HG03159 (cell line): ENCODE measurements around the gene PISD.

ENCODE experiments used
- ATAC-seq: cut with Tn5 transposase; IDR thresholded peaks from one replicate; pipeline ENCODE4 v1.9.1; 2021; ENCODE audit warnings: mild to moderate bottlenecking, moderate library complexity; ENCODE audit not compliant: unreplicated experiment

The PISD gene

DNA sequence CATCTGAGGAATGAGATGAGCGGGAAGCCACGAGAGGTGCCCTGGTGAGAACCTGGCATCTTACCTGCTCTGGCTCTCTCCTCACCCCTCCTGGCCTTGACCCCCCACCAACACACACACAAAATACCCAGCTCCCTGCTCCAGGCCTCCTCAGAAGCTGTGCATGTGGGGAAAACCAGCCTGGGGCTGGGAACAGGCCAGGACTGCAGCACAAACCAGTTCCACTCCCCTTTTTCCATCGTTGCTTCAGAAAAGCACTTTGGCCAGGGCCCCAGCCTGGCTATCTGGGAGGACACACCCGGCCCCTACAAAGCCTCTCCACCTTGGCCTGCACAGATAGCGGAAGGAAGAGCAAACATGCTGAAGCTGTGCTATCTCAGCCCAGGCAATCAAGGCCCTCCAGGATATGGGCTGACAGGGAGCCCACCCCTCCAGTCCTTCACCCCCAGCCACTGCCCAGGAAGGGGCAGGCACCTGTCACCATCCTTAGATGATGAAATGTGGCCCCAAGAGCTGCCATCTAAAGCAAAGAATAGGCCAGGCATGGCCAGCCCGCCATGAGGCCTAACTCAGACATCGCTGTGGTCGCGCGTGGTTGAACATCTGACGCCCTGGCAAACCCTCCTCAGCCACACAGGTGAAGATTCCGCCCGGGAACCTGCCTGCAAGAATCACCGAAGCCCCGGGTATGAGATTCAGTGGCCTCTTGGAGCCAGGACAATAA is 35.4 kb downstream of the PISD start:
- no peak for ATAC-seq

DNA sequence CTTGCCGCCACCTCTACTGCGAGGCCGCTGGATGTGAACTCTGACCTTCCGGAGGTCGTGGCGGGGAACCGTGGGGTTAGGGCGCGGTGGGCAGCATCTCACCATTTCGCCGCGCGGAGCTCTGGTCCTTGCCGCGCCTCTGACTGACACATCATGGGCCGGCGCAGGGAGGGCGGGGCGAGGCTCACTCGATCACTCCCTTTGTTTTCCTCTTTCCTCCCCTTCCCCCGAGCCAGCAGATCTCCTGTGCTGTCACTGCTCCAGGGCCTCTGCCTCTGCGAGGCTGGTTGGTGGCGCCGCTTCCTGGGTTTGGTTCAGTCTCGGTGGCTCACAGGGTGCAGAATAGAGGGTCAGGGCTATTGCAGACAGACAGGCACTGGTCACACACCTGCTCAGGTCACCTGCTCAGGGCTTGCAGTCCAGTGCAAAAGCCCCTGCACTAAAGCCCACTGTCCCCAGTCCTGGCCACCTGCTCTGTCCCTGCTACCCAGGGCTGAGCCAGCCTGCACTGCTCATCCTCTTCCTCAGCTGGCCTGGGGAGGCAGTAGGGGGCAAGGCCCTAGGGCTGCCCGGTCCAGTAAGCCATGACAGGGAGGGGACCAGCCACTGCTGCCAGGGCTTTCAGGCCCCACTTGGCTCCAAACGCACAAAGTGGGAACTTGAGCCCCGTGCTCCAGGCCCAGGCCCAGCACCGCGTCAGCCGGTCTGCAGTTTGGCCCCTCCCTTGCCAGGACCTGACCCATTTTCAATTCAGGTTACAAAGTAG is 36.2 kb downstream of the PISD start:
- no peak for ATAC-seq

DNA sequence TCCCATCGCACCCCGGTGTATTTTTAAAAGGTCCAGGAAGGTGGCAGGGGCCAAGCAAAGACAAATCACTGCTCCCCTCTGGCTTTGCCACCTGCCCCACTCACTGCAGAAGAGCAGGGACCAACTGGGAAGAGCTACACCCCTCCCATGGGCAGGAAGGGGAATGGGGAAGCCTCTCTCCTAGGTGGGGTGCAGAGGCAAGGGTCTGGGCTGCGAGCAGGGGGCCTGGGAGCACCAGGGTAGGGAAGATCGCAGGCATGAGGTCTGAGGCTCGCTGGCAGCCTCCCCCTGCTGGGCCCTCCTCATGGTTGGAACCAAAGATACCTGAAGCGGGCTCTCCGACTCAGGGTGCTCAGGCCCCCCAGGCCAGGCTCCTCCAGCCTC is 36.8 kb downstream of the PISD start:
- ATAC-seq: no peak

DNA sequence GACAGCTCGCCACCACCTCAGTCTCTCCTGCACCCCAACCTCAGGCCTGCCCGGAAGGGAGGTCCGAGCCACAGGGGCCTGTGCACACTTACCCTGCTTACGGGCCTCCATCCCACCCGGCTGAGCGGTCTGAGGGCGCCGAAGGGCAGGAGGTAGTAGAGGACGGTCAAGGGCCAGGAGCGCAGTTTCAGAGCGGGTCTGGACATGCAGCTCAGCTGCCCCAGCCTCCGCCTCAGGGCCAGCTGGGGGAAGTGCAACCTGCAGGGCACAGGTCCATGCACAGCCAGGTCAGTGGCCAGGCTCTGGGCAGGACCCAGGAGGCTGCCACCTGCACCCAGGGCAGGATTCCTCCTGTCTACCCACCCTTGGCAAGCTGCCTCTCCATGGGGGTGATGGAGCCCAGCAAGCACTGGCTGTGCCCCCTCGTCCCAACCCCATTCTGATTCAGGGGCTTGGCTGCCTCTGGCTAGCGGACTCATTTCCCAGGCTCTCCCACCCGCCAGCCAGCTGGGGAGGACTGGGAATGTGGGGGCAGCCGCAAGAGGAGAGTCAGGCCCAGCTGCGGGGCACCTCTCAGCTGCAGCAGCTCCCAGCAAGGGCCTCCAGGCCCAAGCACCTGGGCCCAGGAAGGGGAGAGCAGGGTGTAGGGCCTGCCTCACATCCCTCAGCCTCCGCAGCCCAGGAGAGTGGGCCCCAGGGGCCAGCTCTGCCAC is 38.3 kb downstream of the PISD start:
- ATAC-seq: no peak

DNA sequence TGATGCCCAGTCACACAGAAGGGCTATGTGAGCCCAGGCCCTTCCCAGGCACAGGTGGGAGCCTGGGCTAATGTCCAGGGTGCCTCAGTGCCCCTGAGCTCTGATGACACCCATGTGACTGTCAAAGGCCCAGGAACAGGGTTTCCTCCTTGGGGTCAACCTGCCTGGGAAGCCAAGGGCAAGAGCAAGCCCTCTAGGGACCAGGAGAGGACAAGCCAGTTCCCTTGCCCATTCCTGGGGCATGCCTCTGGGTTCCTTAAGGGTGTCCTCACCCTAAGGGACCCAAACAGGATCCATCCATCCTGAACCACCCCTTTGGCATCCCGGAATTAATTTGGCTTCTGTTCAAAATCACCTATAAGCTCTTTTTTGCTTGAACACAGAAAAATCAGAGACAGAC is 39.0 kb downstream of the PISD start:
- no peak for ATAC-seq

DNA sequence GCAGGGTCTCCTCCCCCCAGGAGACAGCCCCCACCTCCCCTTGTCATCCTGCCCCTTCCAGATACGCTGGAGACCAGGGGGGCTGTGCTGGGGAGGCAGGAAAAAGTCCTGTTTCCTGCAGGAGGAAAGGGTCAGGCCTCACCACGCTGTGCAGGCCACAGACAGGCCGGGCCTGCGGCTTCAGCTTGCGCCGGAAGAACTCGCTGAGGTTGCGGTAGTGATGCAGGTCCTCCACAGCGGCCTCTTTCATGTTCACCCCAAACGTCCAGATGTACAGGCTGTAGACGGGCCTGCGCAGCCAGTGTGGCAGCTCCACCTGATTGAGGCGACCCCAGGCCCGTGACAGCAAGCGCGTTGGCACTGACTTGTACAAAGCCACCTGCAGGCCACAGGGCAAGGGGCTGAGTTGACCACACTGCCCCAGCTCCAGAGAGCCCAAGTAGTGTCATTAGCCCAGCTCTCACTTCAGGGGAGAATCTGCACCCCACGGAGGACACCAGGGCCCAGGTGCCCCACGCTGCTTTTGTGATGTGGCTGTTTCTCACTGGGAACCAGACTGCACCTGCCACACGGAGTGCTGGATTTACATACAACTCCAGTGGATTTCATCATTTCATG is 40.4 kb downstream of the PISD start:
- ATAC-seq: no peak

DNA sequence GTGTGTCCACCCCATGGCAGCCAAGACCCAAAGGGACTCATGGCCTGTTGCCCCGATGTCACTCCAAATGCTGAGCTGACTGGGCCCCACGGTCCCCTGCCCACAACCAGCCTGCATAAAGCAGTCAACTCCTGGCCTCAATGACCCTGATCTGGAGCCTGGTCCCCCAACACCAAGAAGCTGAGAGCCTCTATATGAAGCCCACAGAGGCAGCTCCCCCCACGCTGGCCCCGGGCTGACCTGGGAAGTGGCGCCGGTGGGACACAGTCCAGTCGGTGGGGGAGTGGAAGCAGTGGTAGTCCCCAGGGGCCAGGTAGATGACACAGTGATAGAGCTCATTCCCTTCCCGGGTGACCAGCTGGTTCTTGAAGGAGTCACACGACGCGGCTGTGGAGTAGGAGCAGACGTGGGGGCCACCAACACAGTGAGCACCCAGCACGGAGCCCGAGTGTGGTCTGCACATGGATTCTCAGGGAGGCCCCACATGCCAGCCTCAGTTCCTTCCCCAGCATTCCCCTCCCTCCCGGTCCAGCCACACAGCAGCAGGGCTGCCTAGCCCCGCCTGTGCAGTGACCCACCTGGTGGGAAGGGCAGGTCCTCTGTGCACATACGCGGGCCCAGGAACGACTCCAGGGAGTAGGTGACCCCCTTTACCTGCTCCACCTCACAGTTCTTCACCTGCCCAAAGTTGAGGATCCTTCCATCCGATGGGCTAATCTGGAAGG is 41.1 kb downstream of the PISD start:
- no peak for ATAC-seq

DNA sequence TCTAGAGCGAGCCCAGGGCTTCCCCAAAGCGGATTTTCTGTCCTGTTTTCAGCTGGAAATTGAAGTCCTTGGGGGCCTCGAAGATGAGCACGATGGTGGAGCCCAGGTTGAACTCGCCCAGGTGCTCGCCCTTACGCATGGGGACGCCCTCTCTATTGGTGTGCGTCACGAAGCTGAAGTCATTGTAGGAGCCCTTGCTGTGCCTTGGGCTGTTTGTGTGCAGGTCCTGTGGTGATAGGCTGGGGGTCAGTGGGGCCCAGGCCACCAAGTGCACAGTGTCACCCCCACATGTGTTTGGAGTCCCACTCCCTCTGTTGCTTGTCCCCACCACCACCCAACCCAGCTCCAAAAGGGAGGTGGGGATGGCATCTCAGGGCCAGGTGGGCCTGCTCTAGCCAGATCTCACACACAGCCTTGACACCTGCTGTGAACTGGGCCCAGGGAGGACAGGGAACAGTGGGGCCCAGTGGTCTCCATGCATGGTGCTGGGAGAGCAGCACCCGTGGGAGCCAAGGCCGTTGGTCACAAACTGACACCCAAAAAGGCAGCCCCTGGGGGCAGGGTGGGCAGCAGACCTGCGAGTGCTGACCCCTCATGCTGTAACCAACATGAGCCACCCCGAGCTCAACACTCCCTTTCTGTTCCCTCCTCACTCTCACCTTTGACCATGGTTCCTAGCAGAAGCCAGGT is 42.3 kb downstream of the PISD start:
- ATAC-seq: no peak

DNA sequence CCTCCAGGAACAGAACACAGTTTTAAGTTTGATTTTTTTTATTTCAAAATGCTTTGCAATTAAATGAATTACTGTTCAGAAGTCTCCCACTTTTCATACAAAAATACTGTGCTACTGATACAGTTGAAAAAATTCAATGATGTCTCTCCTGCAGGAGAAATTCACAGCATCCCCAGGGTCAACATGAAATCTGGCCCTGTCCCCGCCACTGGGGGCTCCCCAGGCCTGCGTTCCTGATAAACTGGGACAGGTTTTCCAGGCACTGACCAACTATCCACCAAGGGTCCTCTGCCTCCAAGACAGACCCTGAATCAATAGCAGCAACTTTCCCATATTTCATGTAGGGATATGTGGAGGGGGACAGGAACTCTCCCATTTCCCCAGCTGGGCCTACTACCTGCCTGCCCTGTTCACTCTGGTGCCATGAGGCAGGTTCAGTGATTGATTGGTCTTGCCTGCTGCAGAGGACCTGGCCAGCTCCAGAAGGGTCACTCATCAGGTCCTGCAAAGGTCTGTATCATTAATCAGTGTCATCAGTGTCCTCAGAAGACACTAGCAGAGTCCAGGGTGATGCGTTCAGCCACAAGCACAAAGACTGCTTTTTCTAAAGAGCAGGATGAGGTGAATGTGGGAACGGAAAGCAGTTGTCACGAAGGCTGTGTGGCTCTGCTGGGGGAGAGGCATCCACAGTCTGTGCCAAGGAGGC is 43.4 kb downstream of the PISD start:
- no peak for ATAC-seq

DNA sequence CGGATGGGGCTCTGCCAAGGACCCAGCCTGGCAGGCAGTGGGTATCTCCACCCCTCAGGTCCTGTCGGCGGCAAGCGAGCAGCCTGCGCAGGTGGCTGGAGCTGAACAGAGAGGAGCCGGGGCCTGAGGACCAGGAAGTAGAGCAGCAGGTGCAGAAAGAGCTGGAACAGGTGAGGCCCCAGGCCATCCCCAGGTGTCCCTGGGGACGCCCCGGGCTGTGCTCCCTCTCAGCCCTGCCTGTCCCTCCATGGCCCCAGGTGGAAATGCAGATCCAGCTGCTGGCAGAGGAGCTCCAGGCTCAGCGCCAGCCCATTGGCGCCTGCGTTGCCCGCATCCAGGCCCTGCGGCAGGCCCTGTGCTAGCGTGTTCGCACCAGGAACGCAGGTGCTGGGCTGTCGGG is 44.0 kb downstream of the PISD start:
- ATAC-seq: no peak

DNA sequence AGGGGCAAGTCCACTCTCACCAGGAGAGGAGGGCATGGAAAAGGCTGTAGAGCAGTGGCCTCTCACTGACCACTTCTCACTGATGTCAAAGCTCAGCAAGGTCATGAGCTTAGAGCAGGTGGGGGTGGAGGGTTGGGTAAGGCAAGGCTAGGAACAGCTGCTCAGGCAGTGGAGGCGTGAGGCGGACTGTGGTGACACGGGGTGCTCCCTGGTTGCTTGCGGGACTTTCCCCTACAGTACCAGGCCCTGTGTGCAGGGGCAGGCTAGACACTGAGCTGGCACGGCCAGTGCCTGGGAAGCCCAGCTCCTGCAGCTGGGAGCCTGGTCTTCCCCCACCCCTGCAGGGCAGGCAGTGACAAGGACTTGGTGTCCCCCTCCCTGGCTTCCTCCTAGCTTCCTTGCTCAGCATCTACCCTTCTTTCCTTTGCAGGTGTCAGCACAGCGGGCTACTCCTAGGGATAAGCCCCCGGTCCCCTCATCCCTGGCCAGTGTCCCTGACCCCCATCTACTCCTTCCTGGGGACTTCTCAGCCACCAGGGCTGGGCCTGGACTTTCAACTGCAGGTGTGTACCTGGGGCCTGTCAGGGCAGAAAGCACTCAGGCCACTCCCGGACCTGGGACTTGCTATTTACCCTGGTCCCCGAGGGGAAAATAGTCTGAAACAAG is 45.6 kb downstream of the PISD start:
- ATAC-seq: no peak

DNA sequence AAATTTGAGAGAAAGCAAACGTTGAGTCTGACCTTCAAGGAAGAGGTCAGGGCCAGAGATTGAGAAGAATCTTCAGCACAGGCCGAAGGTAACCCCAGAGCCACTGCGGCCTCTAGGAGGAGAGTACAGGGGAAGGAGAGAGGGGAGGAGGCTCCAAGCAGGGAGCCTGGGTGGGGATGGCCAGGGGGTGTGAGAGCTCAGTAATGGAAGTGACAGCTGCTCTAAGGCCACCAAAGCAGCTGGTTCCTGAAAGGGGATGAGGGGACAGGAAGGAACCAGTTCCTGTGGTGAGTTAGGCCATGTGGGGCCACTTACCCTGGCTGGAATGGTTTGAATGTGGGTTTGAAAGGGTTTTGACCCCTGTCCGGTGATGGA is 46.1 kb downstream of the PISD start:
- no peak for ATAC-seq

DNA sequence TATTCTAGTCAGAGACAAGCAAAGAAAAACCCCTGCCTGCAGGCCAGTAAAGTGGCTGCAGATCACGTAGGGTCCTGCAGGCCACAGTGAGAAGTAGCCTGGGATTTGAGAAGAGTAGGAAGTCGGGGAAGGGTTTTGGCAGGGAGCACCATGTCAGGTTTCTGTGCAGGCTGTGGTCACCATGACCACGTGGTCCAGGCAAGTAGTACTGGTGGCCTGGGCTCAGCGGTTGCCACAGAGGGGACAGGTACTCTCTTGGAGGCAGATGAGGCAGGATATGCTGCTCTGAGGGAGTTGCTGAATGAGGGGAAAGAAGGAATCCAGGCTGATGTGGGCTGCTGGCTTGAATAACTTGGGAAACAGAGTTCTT is 46.5 kb downstream of the PISD start:
- no peak for ATAC-seq

DNA sequence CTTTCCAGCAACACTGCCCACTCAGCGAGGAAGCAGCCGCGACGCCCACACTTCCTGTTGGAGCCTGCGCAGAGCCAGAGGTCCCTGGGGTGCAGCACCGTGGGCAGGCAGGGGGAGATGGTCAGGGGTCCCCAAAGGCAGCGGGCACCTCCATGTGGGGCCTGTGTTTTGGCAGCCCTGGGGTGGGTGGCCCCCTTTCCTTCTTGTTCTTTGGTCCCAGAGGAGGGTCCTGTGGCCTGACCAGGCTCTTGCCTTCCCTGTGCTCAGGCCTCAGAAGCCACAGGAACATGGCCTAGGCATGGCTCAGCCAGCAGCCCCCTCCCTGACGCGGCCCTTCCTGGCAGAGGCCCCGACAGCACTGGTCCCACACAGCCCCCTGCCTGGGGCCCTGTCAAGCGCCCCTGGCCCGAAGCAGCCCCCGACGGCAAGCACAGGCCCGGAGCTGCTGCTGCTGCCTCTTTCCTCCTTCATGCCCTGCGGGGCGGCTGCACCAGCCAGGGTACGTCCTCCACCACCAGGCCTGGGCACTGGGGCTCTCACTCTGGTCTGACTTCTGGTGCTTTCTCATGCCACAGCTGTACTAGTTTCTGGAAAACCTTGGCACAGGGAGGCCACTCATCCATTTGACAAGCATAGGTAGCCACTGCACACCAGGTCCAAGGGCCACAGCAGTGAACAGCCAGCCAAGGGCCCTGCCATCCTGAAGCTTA is 47.1 kb downstream of the PISD start:
- ATAC-seq: no peak

DNA sequence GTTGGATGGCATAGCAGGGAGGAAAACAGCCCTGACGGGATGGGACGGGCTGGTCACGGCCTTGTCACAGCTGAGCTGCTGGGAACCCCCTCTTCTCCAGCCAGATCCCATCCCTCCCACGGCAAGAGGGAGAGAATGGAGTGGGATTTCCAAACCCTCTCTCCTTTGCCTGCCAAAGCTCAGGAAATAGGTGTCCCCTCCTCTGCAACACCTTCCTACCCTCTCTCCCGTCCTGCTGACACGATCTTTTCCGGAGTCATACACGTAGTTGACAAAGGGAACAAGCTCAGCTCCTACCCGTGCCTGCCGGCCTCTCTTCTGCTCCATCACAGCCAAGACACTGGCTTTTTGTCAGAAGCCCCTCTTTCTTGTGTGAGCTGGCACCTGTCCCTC is 48.1 kb downstream of the PISD start:
- no peak for ATAC-seq

DNA sequence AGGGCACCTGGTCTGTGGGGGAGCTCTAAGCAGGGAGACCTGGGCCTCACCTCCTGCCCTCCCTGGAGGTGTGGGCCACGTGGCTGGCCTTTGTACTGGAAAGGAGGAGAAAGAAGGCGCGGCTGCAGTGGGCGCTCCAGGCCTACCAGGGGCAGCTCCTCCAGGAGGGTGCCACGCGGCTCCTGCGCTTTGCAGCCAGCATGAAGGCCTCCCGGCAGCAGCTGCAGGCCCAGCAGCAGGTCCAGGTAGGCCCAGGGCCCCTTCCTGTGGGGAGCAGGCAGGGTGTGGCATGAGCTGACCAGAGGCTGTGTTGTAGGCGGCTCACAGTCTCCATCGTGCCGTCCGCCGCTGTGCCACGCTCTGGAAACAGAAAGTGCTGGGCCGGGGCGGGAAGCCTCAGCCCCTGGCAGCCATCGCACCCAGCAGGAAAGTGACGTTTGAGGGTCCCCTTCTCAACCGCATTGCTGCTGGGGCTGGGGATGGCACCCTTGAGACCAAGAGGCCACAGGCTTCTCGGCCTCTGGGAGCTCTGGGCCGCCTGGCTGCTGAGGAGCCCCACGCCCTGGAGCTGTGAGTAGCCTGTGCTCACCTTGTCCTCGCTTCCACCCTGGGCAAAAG is 48.6 kb downstream of the PISD start:
- no peak for ATAC-seq

DNA sequence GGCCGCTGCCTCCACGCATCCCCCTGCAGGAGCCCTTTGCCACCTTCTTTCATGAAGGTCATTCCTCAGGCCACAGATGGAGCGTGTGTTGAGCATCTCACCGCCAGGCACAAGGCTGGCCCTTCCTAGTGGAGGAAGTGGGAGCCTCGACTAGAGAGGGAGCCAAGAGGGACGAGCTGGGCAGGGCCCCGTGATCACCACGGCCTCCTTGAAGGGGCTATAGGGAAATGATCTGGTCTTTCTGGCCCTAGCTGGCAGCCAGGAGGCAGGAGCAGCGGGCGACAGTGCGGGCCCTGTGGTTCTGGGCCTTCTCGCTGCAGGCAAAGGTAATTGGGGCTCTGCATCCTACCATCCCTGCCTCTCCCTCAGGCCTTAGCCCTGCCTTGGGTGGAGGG is 49.1 kb downstream of the PISD start:
- ATAC-seq: no peak

DNA sequence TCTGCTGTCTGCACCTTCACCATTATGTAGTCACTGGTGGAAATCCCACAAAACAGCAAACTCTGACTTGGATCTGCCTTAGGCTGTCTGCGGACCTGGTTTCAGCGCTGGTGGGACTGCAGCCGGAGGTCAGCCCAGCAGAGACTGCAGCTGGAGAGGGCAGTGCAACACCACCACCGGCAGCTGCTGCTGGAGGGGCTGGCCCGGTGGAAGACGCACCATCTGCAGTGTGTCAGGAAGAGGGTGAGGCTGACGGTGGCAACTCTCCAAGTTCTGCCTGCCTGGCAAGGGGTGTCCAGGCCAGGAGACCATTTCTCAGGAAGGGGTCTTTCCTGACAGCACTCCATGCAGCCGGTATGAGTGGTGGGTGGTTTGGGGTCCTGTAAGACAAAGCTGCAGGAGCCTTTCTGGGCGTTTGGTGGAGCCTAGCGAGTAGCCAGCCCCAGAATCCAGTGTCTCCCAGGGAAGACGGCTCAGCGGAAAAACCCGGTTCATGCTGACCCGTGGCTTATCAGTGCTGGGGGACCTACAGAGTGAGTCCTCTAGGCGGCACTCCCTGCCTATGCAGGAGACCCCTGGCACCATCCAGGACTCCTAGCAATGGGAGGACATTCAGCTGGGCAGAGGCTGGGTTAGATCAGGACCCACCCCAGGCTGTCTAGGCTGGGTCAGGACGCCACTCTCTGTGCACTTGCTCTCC is 50.8 kb downstream of the PISD start:
- no peak for ATAC-seq
